ENCODE measurements around the gene ADCY7.

ADCY7 gene

GRCh38 chr16:50251375-50252081, 14.8 kb upstream of the ADCY7 start:
- no peak for DNase-seq

GRCh38 chr16:50252082-50252611, 14.2 kb upstream of the ADCY7 start:
- DNase-seq: no peak

GRCh38 chr16:50252874-50253513, 13.4 kb upstream of the ADCY7 start:
- no peak for DNase-seq

GRCh38 chr16:50253514-50253910, 12.8 kb upstream of the ADCY7 start:
- no peak for DNase-seq

- no peak for DNase-seq
Measured at GRCh38 chr16:50254072-50254471, 12.3 kb upstream of the ADCY7 start.

- DNase-seq: no peak
Measured at GRCh38 chr16:50255538-50255937, 10.8 kb upstream of the ADCY7 start.

- no peak for DNase-seq
Measured at GRCh38 chr16:50256604-50257003, 9.7 kb upstream of the ADCY7 start.

GRCh38 chr16:50257876-50258275, 8.5 kb upstream of the ADCY7 start:
- no peak for DNase-seq

- no peak for DNase-seq
Measured at GRCh38 chr16:50259334-50260205, 6.8 kb upstream of the ADCY7 start.

- DNase-seq: no peak
Measured at GRCh38 chr16:50260206-50261159, 5.9 kb upstream of the ADCY7 start.

GRCh38 chr16:50261160-50261706, 5.1 kb upstream of the ADCY7 start:
- DNase-seq: no peak

GRCh38 chr16:50261707-50262235, 4.6 kb upstream of the ADCY7 start:
- no peak for DNase-seq

- no peak for DNase-seq
Measured at GRCh38 chr16:50263060-50263909, 3.1 kb upstream of the ADCY7 start.

GRCh38 chr16:50263940-50264929, 2.1 kb upstream of the ADCY7 start:
- DNase-seq: no peak

GRCh38 chr16:50265260-50265659, 1.1 kb upstream of the ADCY7 start:
- peak; percentile 68 for DNase-seq

- no peak for DNase-seq
Measured at GRCh38 chr16:50265716-50266336, 525 bp upstream of the ADCY7 start.

- no peak for DNase-seq
Measured at GRCh38 chr16:50267151-50267631, 840 bp downstream of the ADCY7 start.

GRCh38 chr16:50267651-50268050, 1.3 kb downstream of the ADCY7 start:
- peak; percentile 58 for DNase-seq

- DNase-seq: no peak
Measured at GRCh38 chr16:50268352-50268751, 2.0 kb downstream of the ADCY7 start.

Data from CD4-positive, alpha-beta T cell treated with Interleukin-4 for 4 hours (primary cell).